H1 (cell line): ENCODE measurements around the gene ZNRF3. TPM values are rescaled to one million over a fixed set of nuclear protein-coding genes. Genes with fewer than 3 reads are reported as not detected.

Experiments
- CTCF ChIA-PET: fragments of 300-600 bp; sonication (Branson Sonifier 250); formaldehyde crosslinking; loops from one replicate; lab custom pipeline; 2021; ENCODE audit not compliant: partially characterized antibody; lab: Charles Lee
- POLR2A ChIA-PET: fragments of 300-600 bp; sonication (Branson Sonifier 250); formaldehyde crosslinking; loops from one replicate; lab custom pipeline; 2021; ENCODE audit warnings: inconsistent platforms; ENCODE audit not compliant: partially characterized antibody; lab: Charles Lee
- DNase-seq, 2 experiments: peaks; one replicate each; pipeline versions ENCODE4 v3.0.0 to v3.0.0-alpha.2; 2010 to 2022; ENCODE audit warnings: low spot score in 2 of 2, low read depth in 1 of 2, mixed read lengths in 1 of 2
- FAIRE-seq: peaks from 2 replicates; lab custom pipeline; 2011; peaks lifted over from hg19 to GRCh38; lab: Jason Lieb, UNC
- H2AFZ ChIP-seq: 2 replicates; pipeline ENCODE4 v1.8.1; 2012; ENCODE audit warnings: low read length, inconsistent platforms
- H2AK5ac ChIP-seq: 2 replicates; pipeline ENCODE4 v1.6.1; 2013; ENCODE audit warnings: low read depth, low read length
- H2BK120ac ChIP-seq: replicated peaks from 2 replicates; pipeline ENCODE3; 2013; ENCODE audit warnings: low read depth, low read length, inconsistent platforms
- H2BK12ac ChIP-seq: 2 replicates; pipeline ENCODE4 v1.6.1; 2013; ENCODE audit warnings: low read depth, low read length
- H2BK15ac ChIP-seq: 2 replicates; pipeline ENCODE4 v1.6.1; 2013; ENCODE audit warnings: low read length
- H2BK20ac ChIP-seq: 2 replicates; pipeline ENCODE4 v1.6.1; 2013; ENCODE audit warnings: low read length
- H2BK5ac ChIP-seq: 2 replicates; pipeline ENCODE4 v1.6.1; 2013; ENCODE audit warnings: low read depth, low read length
- H3K14ac ChIP-seq: 2 replicates; pipeline ENCODE4 v1.6.1; 2013; ENCODE audit warnings: inconsistent platforms; ENCODE audit not compliant: insufficient read length
- H3K18ac ChIP-seq: 2 replicates; pipeline ENCODE4 v1.6.1; 2013; ENCODE audit warnings: low read length; ENCODE audit errors: extremely low read depth
- H3K23ac ChIP-seq: 2 replicates; pipeline ENCODE4 v1.6.1; 2013; ENCODE audit warnings: inconsistent platforms; ENCODE audit not compliant: insufficient read length
- H3K23me2 ChIP-seq: 2 replicates; pipeline ENCODE4 v1.6.1; 2013; ENCODE audit warnings: low read depth, low read length
- H3K27ac ChIP-seq: 2 replicates; pipeline ENCODE4 v1.6.1; 2011; ENCODE audit warnings: low read depth, low read length, inconsistent platforms
- H3K27me3 ChIP-seq, 4 experiments: replicated peaks in 1 of 4; 1 replicate in 1 of 4; 2 replicates in 3 of 4; pipeline versions ENCODE4 v1.6.1 to v1.8.1; 2011 to 2013; ENCODE audit warnings: low read length in 3 of 4, mild to moderate bottlenecking in 3 of 4, inconsistent platforms in 2 of 4, mixed read lengths in 2 of 4, moderate library complexity in 1 of 4; ENCODE audit not compliant: control insufficient read depth in 3 of 4, insufficient read depth in 3 of 4; ENCODE audit errors: extremely low read depth in 1 of 4
- H3K36me3 ChIP-seq, 4 experiments: 2 replicates each; pipeline versions ENCODE4 v1.6.1 to v1.8.1; 2011 to 2013; ENCODE audit warnings: mild to moderate bottlenecking in 4 of 4, low read length in 3 of 4, moderate library complexity in 2 of 4, control low read depth in 1 of 4, inconsistent platforms in 1 of 4; ENCODE audit not compliant: insufficient read depth in 4 of 4, control insufficient read depth in 2 of 4
- H3K4ac ChIP-seq: replicated peaks from 2 replicates; pipeline ENCODE3; 2013; ENCODE audit warnings: low read length, low read depth, mixed read lengths, inconsistent platforms; ENCODE audit not compliant: insufficient read length
- H3K4me1 ChIP-seq, 4 experiments: replicated peaks in 1 of 4; 1 replicate in 1 of 4; 2 replicates in 3 of 4; pipeline versions ENCODE4 v1.6.1 to v1.8.1; 2011 to 2013; ENCODE audit warnings: low read length in 3 of 4, inconsistent platforms in 2 of 4, mixed read lengths in 1 of 4; ENCODE audit not compliant: insufficient read depth in 4 of 4, control insufficient read depth in 3 of 4
- H3K4me2 ChIP-seq, 2 experiments: 2 replicates each; pipeline versions ENCODE4 v1.6.1 to v1.8.1; 2011 to 2013; ENCODE audit warnings: low read depth in 2 of 2, low read length in 2 of 2, control low read depth in 1 of 2, inconsistent platforms in 1 of 2, mild to moderate bottlenecking in 1 of 2; ENCODE audit not compliant: insufficient read depth in 1 of 2
- H3K4me3 ChIP-seq, 4 experiments: fragments of 200-600, 300-600 bp in 1 of 4; sonication (generic), shearing (Covaris generic), sonication (Bioruptor Twin) in 1 of 4; 2 replicates each; pipeline versions ENCODE4 v1.5.1 to v1.8.1; 2011 to 2016; ENCODE audit warnings: low read length in 4 of 4, low read depth in 3 of 4, control low read depth in 2 of 4, inconsistent platforms in 2 of 4, mild to moderate bottlenecking in 2 of 4, mixed read lengths in 1 of 4, moderate library complexity in 1 of 4; ENCODE audit not compliant: insufficient read depth in 2 of 4; ENCODE audit errors: extremely low read depth in 1 of 4
- H3K56ac ChIP-seq: replicated peaks from 2 replicates; pipeline ENCODE3; 2013; ENCODE audit warnings: low read depth, mild to moderate bottlenecking, mixed read lengths, low read length, inconsistent platforms; ENCODE audit not compliant: insufficient read length
- H3K79me1 ChIP-seq: 2 replicates; pipeline ENCODE4 v1.6.1; 2013; ENCODE audit warnings: low read depth, low read length, control low read depth
- H3K79me2 ChIP-seq, 2 experiments: 2 replicates each; pipeline versions ENCODE4 v1.6.1 to v1.8.1; 2012 to 2013; ENCODE audit warnings: low read length in 2 of 2, mild to moderate bottlenecking in 2 of 2, inconsistent platforms in 1 of 2; ENCODE audit not compliant: insufficient read depth in 2 of 2, control insufficient read depth in 1 of 2
- H3K9ac ChIP-seq, 4 experiments: replicated peaks in 1 of 4; 1 replicate in 1 of 4; 2 replicates in 3 of 4; pipeline versions ENCODE4 v1.6.1 to v1.8.1; 2011 to 2013; ENCODE audit warnings: low read depth in 3 of 4, low read length in 3 of 4, control low read depth in 2 of 4, mild to moderate bottlenecking in 2 of 4, moderate library complexity in 2 of 4, inconsistent platforms in 1 of 4; ENCODE audit errors: extremely low read depth in 1 of 4
- H3K9me3 ChIP-seq, 2 experiments: 2 replicates each; pipeline versions ENCODE4 v1.6.1 to v1.8.1; 2012 to 2013; ENCODE audit warnings: mild to moderate bottlenecking in 2 of 2, moderate library complexity in 2 of 2, control low read depth in 1 of 2, inconsistent platforms in 1 of 2, low read depth in 1 of 2, low read length in 1 of 2, mixed read lengths in 1 of 2; ENCODE audit not compliant: insufficient read depth in 2 of 2
- H4K20me1 ChIP-seq, 2 experiments: replicated peaks in 1 of 2; 2 replicates each; pipeline versions ENCODE3 to v1.8.1; 2011 to 2013; ENCODE audit warnings: inconsistent platforms in 2 of 2, low read length in 2 of 2, mild to moderate bottlenecking in 1 of 2; ENCODE audit not compliant: insufficient read depth in 2 of 2, control insufficient read depth in 1 of 2
- H4K5ac ChIP-seq: 2 replicates; pipeline ENCODE4 v1.6.1; 2013; ENCODE audit warnings: low read length, low read depth, mixed read lengths, inconsistent platforms; ENCODE audit not compliant: insufficient read length
- H4K8ac ChIP-seq: 2 replicates; pipeline ENCODE4 v1.8.0; 2013; ENCODE audit warnings: mild to moderate bottlenecking, moderate library complexity, low read length, inconsistent platforms; ENCODE audit not compliant: insufficient read depth; ENCODE audit errors: extremely low read depth
- H4K91ac ChIP-seq: replicated peaks from 2 replicates; pipeline ENCODE3; 2013; ENCODE audit warnings: low read length, mixed read lengths, inconsistent platforms; ENCODE audit not compliant: insufficient read length
- BCL11A ChIP-seq, 2 experiments: IDR thresholded peaks; one replicate each; pipeline ENCODE4 v1.6.1; 2011; ENCODE audit warnings: low read depth in 2 of 2, low read length in 2 of 2, mild to moderate bottlenecking in 2 of 2
- FOSL1 ChIP-seq: IDR thresholded peaks from 2 replicates; pipeline ENCODE4 v1.6.1; 2011; ENCODE audit warnings: mild to moderate bottlenecking, low read depth, low read length, moderate library complexity; ENCODE audit not compliant: insufficient read depth
- NRF1 ChIP-seq: IDR thresholded peaks from 2 replicates; pipeline ENCODE4 v1.6.1; 2011; ENCODE audit warnings: mild to moderate bottlenecking, low read depth, low read length, improper control_type of control experiment
- PHF8 ChIP-seq: fragments of 200-600 bp; sonication (generic); conservative IDR thresholded peaks from 2 replicates; pipeline ENCODE4 v1.7.1; 2012; ENCODE audit warnings: low read depth, mild to moderate bottlenecking, inconsistent platforms, low read length, moderate library complexity
- RNF2 ChIP-seq: fragments of 200-900, 300-1000 bp; sonication (generic); IDR thresholded peaks from 2 replicates; pipeline ENCODE4 v1.7.1; 2016; ENCODE audit warnings: borderline replicate concordance, low read depth, mild to moderate bottlenecking, antibody characterized with exemption, low read length; ENCODE audit not compliant: poor library complexity, severe bottlenecking; ENCODE audit errors: missing control alignments
- SIN3A ChIP-seq, 2 experiments: IDR thresholded peaks in 1 of 2; conservative IDR thresholded peaks in 1 of 2; 2 replicates each; pipeline ENCODE4 v1.6.1; 2011 to 2012; ENCODE audit warnings: low read length in 2 of 2, improper control_type of control experiment in 1 of 2, low read depth in 1 of 2, mild to moderate bottlenecking in 1 of 2
- SP2 ChIP-seq: IDR thresholded peaks from 2 replicates; pipeline ENCODE4 v1.6.1; 2012; ENCODE audit warnings: mild to moderate bottlenecking, low read length, inconsistent platforms
- SUZ12 ChIP-seq: fragments of 200-600 bp; sonication (generic); IDR thresholded peaks from 2 replicates; pipeline ENCODE4 v1.6.1; 2012; ENCODE audit warnings: mild to moderate bottlenecking, inconsistent platforms, low read length, moderate library complexity, mixed read lengths
- TCF12 ChIP-seq: IDR thresholded peaks from 2 replicates; pipeline ENCODE4 v1.6.1; 2011; ENCODE audit warnings: low read depth, mild to moderate bottlenecking, low read length
- WGBS, 2 experiments: shearing (Covaris generic) in 1 of 2; methylation state at CpG; one replicate each; pipeline versions ENCODE4 v1.1.6 to v1.1.7; 2013 to 2015; ENCODE audit warnings: low lambda C conversion rate in 2 of 2, mixed read lengths in 2 of 2, inconsistent platforms in 1 of 2, low coverage in 1 of 2, missing lambda C conversion rate in 1 of 2; ENCODE audit not compliant: insufficient replicate concordance in 2 of 2, insufficient coverage in 1 of 2, insufficient read length in 1 of 2; ENCODE audit errors: extremely low coverage in 1 of 2, missing lambda C conversion rate in 1 of 2; 5-methylcytosine and 5-hydroxymethylcytosine counted together
- polyA plus RNA-seq, 7 experiments: library from polyadenylated mRNA; depleted of rRNA in 3 of 7; stranded (reverse) in 5 of 7; unstranded in 2 of 7; fragments of >200 nt in 5 of 7; fragments of 200-250 nt in 2 of 7; gene quantifications; 1 replicate in 5 of 7; 2 replicates in 1 of 7; 4 replicates in 1 of 7; pipeline versions ENCODE4 v1.2.1 to v1.2.3, GENCODE V29; 2011 to 2013; ENCODE audit warnings: missing spikeins in 2 of 7, mixed read lengths in 2 of 7
- total RNA-seq: library from RNA; stranded (reverse); fragmentation: NEBNext Ultra II Directional; extraction: Animal tissue kit (Norgen Biotek cat#: 25700); gene quantifications from 2 replicates; pipeline ENCODE4 v1.2.1, GENCODE V29; 2021
- TF ChIP-seq, protein P1 (sequence below), 3 experiments: IDR thresholded peaks; 1 replicate in 2 of 3; 2 replicates in 1 of 3; pipeline versions ENCODE4 v1.5.1 to v1.6.1; 2011; ENCODE audit warnings: low read length in 3 of 3, mild to moderate bottlenecking in 3 of 3, inconsistent platforms in 2 of 3, low read depth in 1 of 3, moderate library complexity in 1 of 3; ENCODE audit not compliant: insufficient read depth in 1 of 3; ENCODE audit errors: control extremely low read depth in 1 of 3

The ZNRF3 gene
- total and polyA plus RNA-seq, 2 of the 8 experiments (the other 6 are each of a cell fraction or from before 2014, with no cell fraction given): 14.1 to 21.7 TPM

DNA sequence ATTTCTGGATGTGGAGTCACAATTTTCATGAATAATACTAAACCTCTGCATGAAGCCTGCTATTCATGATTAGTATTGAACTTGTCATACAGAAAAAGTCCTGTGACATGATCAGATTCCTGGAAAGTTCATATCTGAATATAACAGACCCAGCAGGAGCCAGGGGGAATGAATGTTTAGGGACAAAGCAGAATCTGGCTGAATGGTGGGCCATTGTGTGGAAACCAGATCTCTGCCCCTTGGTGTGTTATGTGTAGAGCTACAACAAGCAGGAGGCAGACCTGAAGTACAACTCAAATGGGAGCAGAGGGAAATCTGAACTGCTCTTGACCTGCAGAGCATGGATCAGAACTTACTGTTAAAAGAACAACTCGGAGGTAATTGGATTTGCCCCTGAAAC lies 219.7 kb downstream of the ZNRF3 start:
- no peak overlapping the region for H4K8ac ChIP-seq
- no peaks in the 10 kb centered on the region for H3K27me3 ChIP-seq
- no peak overlapping the region for H3K4me3 ChIP-seq
- no peak overlapping the region for H3K56ac ChIP-seq
- no peaks in the 10 kb centered on the region for H3K36me3 ChIP-seq
- ChIA-PET CTCF (interaction anchor here (1.2 to 1.8 kb wide), 2 partner anchors 51 to 142 kb away, joined by 3 to 5 read pairs; no protein-coding TSS in a partner anchor), POLR2A (no interaction called here)
- H2BK15ac ChIP-seq: no peak overlapping the region
- H3K4me2 ChIP-seq: no peak overlapping the region
- H3K9ac ChIP-seq: no peak overlapping the region
- H2BK20ac ChIP-seq: no peak overlapping the region
- H3K18ac ChIP-seq: no peak overlapping the region
- no peak overlapping the region for H4K91ac ChIP-seq
- H4K5ac ChIP-seq: no peak overlapping the region
- H3K23ac ChIP-seq: no peak overlapping the region
- H2BK120ac ChIP-seq: no peak overlapping the region
- FAIRE-seq (no peak), DNase-seq (no peak)
- no peak overlapping the region for H2AK5ac ChIP-seq
- no peak for TF ChIP-seq SP2
- TF ChIP-seq SUZ12: no peak
- no peak for TF ChIP-seq RNF2
- no peak for TF ChIP-seq PHF8
- no peak for TF ChIP-seq BCL11A (IDR thresholded peaks at IDR 0.05; ENCODE audit: low read depth in 2 of 2, low read length in 2 of 2)
- TF ChIP-seq SIN3A (conservative IDR thresholded peaks at IDR 0.05 in 1 of 2, IDR thresholded peaks at IDR 0.05 in 1 of 2; ENCODE audit: low read depth in 1 of 2, low read length in 2 of 2): no peak
- TF ChIP-seq NRF1: no peak
- TF ChIP-seq, protein P1, sequence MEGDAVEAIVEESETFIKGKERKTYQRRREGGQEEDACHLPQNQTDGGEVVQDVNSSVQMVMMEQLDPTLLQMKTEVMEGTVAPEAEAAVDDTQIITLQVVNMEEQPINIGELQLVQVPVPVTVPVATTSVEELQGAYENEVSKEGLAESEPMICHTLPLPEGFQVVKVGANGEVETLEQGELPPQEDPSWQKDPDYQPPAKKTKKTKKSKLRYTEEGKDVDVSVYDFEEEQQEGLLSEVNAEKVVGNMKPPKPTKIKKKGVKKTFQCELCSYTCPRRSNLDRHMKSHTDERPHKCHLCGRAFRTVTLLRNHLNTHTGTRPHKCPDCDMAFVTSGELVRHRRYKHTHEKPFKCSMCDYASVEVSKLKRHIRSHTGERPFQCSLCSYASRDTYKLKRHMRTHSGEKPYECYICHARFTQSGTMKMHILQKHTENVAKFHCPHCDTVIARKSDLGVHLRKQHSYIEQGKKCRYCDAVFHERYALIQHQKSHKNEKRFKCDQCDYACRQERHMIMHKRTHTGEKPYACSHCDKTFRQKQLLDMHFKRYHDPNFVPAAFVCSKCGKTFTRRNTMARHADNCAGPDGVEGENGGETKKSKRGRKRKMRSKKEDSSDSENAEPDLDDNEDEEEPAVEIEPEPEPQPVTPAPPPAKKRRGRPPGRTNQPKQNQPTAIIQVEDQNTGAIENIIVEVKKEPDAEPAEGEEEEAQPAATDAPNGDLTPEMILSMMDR (IDR thresholded peaks at IDR 0.05; ENCODE audit: control extremely low read depth in 1 of 3, insufficient read depth in 1 of 3, low read depth in 1 of 3, low read length in 3 of 3): no peak
- no peak for TF ChIP-seq FOSL1
- no peak for TF ChIP-seq TCF12
- H3K9me3 ChIP-seq: no peaks in the 10 kb centered on the region
- H2BK5ac ChIP-seq: no peak overlapping the region
- no peak overlapping the region for H2AFZ ChIP-seq
- H3K4ac ChIP-seq: no peak overlapping the region
- H4K20me1 ChIP-seq: no peaks in the 10 kb centered on the region
- peaks cover 0 to 5% (median 3%) of the 10 kb centered on the region in 4 experiments; a peak in 3 of 7 replicates for H3K4me1 ChIP-seq
- H3K27ac ChIP-seq: no peak overlapping the region
- no peaks in the 10 kb centered on the region for H3K79me2 ChIP-seq
- H3K14ac ChIP-seq: no peak overlapping the region
- 75% methylated on average over 1 of the region's 1 CpG; no CpG with 5 or more reads in 1 of the 2 experiments for WGBS, 2 experiments
- H3K79me1 ChIP-seq: no peaks in the 10 kb centered on the region
- no peaks in the 10 kb centered on the region; the same call in 1 of the 2 replicates for H3K23me2 ChIP-seq
- no peak overlapping the region for H2BK12ac ChIP-seq
